WTC11 (cell line): ENCODE data around the gene NRG2.

Source experiments
- SMAD3 ChIP-seq: sonication (generic); formaldehyde crosslinking; IDR thresholded peaks from 2 replicates; pipeline ENCODE4 v1.8.0; 2022; ENCODE audit warnings: missing genetic modification reagents, mild to moderate bottlenecking, borderline replicate concordance
- SP1 ChIP-seq: sonication (generic); formaldehyde crosslinking; conservative IDR thresholded peaks from 2 replicates; pipeline ENCODE4 v1.8.1; 2022; ENCODE audit warnings: missing genetic modification reagents
- ZBTB21 ChIP-seq: sonication (generic); formaldehyde crosslinking; IDR thresholded peaks from 2 replicates; pipeline ENCODE4 v1.8.1; 2023; ENCODE audit warnings: mild to moderate bottlenecking, missing genetic modification reagents, borderline replicate concordance
- ZNF219 ChIP-seq: sonication (generic); formaldehyde crosslinking; IDR thresholded peaks from 2 replicates; pipeline ENCODE4 v1.8.0; 2023; ENCODE audit warnings: missing genetic modification reagents, mild to moderate bottlenecking, borderline replicate concordance
- TF ChIP-seq, protein P1 (sequence below): fragments of 200-600 bp; IDR thresholded peaks from 2 replicates; pipeline ENCODE4 v1.8.0; 2022; ENCODE audit warnings: antibody characterized with exemption
- TF ChIP-seq, protein P2 (sequence below): sonication (generic); formaldehyde crosslinking; IDR thresholded peaks from 2 replicates; pipeline ENCODE4 v1.8.0; 2022; ENCODE audit warnings: missing genetic modification reagents

DNA sequence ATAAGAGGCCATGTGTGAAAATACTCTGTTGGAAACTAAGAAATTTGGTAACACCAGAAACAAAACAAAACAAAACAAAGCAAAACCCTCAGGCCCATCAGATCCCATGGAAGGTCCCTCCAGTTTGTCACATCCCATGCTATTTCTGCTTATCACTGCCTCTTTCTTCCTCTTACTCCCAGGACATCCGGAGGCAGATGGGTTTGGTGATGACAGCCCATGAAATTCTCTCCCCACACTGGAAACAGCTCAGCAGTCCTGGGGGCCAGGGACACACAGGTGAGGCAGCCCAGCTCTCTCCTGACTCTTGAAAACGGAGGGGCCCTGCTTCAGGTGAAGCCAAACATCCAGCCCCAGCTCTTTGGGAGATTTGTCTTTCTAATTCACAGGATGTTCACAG lies 63.2 kb downstream of the NRG2 start:
- TF ChIP-seq, protein P1, sequence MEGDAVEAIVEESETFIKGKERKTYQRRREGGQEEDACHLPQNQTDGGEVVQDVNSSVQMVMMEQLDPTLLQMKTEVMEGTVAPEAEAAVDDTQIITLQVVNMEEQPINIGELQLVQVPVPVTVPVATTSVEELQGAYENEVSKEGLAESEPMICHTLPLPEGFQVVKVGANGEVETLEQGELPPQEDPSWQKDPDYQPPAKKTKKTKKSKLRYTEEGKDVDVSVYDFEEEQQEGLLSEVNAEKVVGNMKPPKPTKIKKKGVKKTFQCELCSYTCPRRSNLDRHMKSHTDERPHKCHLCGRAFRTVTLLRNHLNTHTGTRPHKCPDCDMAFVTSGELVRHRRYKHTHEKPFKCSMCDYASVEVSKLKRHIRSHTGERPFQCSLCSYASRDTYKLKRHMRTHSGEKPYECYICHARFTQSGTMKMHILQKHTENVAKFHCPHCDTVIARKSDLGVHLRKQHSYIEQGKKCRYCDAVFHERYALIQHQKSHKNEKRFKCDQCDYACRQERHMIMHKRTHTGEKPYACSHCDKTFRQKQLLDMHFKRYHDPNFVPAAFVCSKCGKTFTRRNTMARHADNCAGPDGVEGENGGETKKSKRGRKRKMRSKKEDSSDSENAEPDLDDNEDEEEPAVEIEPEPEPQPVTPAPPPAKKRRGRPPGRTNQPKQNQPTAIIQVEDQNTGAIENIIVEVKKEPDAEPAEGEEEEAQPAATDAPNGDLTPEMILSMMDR: no peak
- TF ChIP-seq, protein P2, sequence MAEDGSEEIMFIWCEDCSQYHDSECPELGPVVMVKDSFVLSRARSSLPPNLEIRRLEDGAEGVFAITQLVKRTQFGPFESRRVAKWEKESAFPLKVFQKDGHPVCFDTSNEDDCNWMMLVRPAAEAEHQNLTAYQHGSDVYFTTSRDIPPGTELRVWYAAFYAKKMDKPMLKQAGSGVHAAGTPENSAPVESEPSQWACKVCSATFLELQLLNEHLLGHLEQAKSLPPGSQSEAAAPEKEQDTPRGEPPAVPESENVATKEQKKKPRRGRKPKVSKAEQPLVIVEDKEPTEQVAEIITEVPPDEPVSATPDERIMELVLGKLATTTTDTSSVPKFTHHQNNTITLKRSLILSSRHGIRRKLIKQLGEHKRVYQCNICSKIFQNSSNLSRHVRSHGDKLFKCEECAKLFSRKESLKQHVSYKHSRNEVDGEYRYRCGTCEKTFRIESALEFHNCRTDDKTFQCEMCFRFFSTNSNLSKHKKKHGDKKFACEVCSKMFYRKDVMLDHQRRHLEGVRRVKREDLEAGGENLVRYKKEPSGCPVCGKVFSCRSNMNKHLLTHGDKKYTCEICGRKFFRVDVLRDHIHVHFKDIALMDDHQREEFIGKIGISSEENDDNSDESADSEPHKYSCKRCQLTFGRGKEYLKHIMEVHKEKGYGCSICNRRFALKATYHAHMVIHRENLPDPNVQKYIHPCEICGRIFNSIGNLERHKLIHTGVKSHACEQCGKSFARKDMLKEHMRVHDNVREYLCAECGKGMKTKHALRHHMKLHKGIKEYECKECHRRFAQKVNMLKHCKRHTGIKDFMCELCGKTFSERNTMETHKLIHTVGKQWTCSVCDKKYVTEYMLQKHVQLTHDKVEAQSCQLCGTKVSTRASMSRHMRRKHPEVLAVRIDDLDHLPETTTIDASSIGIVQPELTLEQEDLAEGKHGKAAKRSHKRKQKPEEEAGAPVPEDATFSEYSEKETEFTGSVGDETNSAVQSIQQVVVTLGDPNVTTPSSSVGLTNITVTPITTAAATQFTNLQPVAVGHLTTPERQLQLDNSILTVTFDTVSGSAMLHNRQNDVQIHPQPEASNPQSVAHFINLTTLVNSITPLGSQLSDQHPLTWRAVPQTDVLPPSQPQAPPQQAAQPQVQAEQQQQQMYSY (CRISPR knock-in tag): no peak
- no peak for TF ChIP-seq SP1 (CRISPR knock-in tag)
- TF ChIP-seq SMAD3: no peak
- TF ChIP-seq ZNF219 (CRISPR knock-in tag): no peak
- TF ChIP-seq ZBTB21 (CRISPR knock-in tag): no peak
